B cell (primary cell): ENCODE results near the gene SMTN. TPM values are rescaled to one million over a fixed set of nuclear protein-coding genes. Genes with fewer than 3 reads are reported as not detected.

ENCODE experiments used
- ATAC-seq: fragments of 200-7000 bp; cut with Tn5 transposase; one replicate; pipeline ENCODE4 v1.10.0; 2021; ENCODE audit warnings: low read depth, mild to moderate bottlenecking, moderate number of reproducible peaks, moderate library complexity
- CTCF ChIA-PET: fragments of 350-600 bp; sonication (Branson Sonifier 250); formaldehyde crosslinking; loops from one replicate; lab custom pipeline; 2021; ENCODE audit warnings: antibody characterized with exemption, inconsistent platforms; lab: Charles Lee
- POLR2A ChIA-PET: fragments of 350-600 bp; sonication (Branson Sonifier 250); formaldehyde crosslinking; loops from one replicate; lab custom pipeline; 2021; ENCODE audit warnings: antibody characterized with exemption; lab: Charles Lee
- DNase-seq: peaks from one replicate; pipeline ENCODE4 v3.0.0; 2013
- H2AFZ ChIP-seq: 2 replicates; pipeline ENCODE4 v1.6.1; 2012; ENCODE audit warnings: mild to moderate bottlenecking, low read depth, low read length; ENCODE audit not compliant: insufficient read depth, poor library complexity, severe bottlenecking
- H3K27ac ChIP-seq, 2 donors: 1 replicate in 1 of 2; 2 replicates in 1 of 2; pipeline ENCODE4 v1.5.1; 2012 to 2013; ENCODE audit warnings: low read length in 2 of 2, mild to moderate bottlenecking in 2 of 2, moderate library complexity in 1 of 2
- H3K27me3 ChIP-seq, 4 experiments: fragments of 200-600 bp in 1 of 4; sonication (generic) in 1 of 4; replicated peaks in 1 of 4; 1 replicate in 2 of 4; 2 replicates in 2 of 4; pipeline versions ENCODE4 v1.6.1 to v1.7.0; 2013 to 2016; ENCODE audit warnings: low read length in 3 of 4, mild to moderate bottlenecking in 2 of 4, mixed read lengths in 1 of 4, moderate library complexity in 1 of 4; ENCODE audit not compliant: insufficient read depth in 4 of 4, control insufficient read depth in 3 of 4; ENCODE audit errors: control extremely low read depth in 1 of 4
- H3K36me3 ChIP-seq, 2 experiments: replicated peaks in 1 of 2; 1 replicate in 1 of 2; 2 replicates in 1 of 2; pipeline versions ENCODE4 v1.6.1 to v1.7.1; 2013; ENCODE audit warnings: low read length in 1 of 2; ENCODE audit not compliant: insufficient read depth in 2 of 2, control insufficient read depth in 1 of 2; ENCODE audit errors: control extremely low read depth in 1 of 2, extremely low read depth in 1 of 2
- H3K4me1 ChIP-seq, 2 donors: fragments of 200-600 bp in 1 of 2; sonication (generic) in 1 of 2; 1 replicate in 1 of 2; 2 replicates in 1 of 2; pipeline versions ENCODE4 v1.5.1 to v1.6.1; 2013 to 2017; ENCODE audit warnings: low read length in 2 of 2; ENCODE audit not compliant: control insufficient read depth in 2 of 2, insufficient read depth in 2 of 2
- H3K4me2 ChIP-seq: replicated peaks from 2 replicates; pipeline ENCODE3; 2012; ENCODE audit warnings: mild to moderate bottlenecking, low read depth, low read length; ENCODE audit not compliant: poor library complexity, severe bottlenecking
- H3K4me3 ChIP-seq, 5 experiments: fragments of 200-600 bp in 1 of 5; sonication (generic) in 1 of 5; 1 replicate in 3 of 5; 2 replicates in 2 of 5; pipeline versions ENCODE4 v1.5.1 to v1.7.0; 2011 to 2016; ENCODE audit warnings: low read length in 4 of 5, mild to moderate bottlenecking in 4 of 5, low read depth in 2 of 5, control low read depth in 1 of 5, moderate library complexity in 1 of 5; ENCODE audit not compliant: insufficient read depth in 1 of 5; ENCODE audit errors: control extremely low read depth in 1 of 5, extremely low read depth in 1 of 5
- H3K79me2 ChIP-seq: fragments of 200-600 bp; sonication (generic); one replicate; pipeline ENCODE4 v1.6.0; 2016; ENCODE audit warnings: low read length; ENCODE audit not compliant: control insufficient read depth, insufficient read depth
- H3K9ac ChIP-seq: fragments of 200-600 bp; sonication (generic); 2 replicates; pipeline ENCODE4 v1.6.1; 2017; ENCODE audit warnings: mild to moderate bottlenecking, low read length, moderate library complexity
- H3K9me3 ChIP-seq, 3 donors: one replicate each; pipeline versions ENCODE4 v1.6.1 to v1.7.1; 2013; ENCODE audit warnings: low read length in 2 of 3; ENCODE audit not compliant: control insufficient read depth in 2 of 3, insufficient read depth in 1 of 3; ENCODE audit errors: control extremely low read depth in 1 of 3
- H4K20me1 ChIP-seq: 2 replicates; pipeline ENCODE4 v1.6.0; 2012; ENCODE audit warnings: mild to moderate bottlenecking, low read length; ENCODE audit not compliant: insufficient read depth, control insufficient read depth, poor library complexity, severe bottlenecking
- H3K27ac Mint-ChIP-seq: one replicate; pipeline ENCODE4 v1.8.0; 2021; ENCODE audit warnings: mixed read lengths
- H3K27me3 Mint-ChIP-seq: one replicate; pipeline ENCODE4 v1.8.0; 2021; ENCODE audit warnings: mixed read lengths
- H3K4me1 Mint-ChIP-seq: one replicate; pipeline ENCODE4 v1.8.0; 2021; ENCODE audit warnings: mixed read lengths
- H3K4me3 Mint-ChIP-seq: one replicate; pipeline ENCODE4 v1.8.0; 2021; ENCODE audit warnings: mixed read lengths
- H3K9me3 Mint-ChIP-seq: one replicate; pipeline ENCODE4 v1.8.0; 2022; ENCODE audit warnings: mixed read lengths; ENCODE audit not compliant: insufficient read depth
- CTCF ChIP-seq: fragments of 200-600 bp; IDR thresholded peaks from one replicate; pipeline ENCODE4 v1.8.0; 2022; ENCODE audit warnings: antibody characterized with exemption, mild to moderate bottlenecking
- EZH2 ChIP-seq: IDR thresholded peaks from 2 replicates; pipeline ENCODE4 v1.6.1; 2012; ENCODE audit warnings: borderline replicate concordance, low read depth, mild to moderate bottlenecking, moderate library complexity, low read length; ENCODE audit not compliant: insufficient read depth, poor library complexity, severe bottlenecking
- WGBS: methylation state at CpG from one replicate; pipeline ENCODE4 v1.1.5; 2013; ENCODE audit warnings: missing lambda C conversion rate; ENCODE audit not compliant: insufficient coverage; 5-methylcytosine and 5-hydroxymethylcytosine counted together
- intact Hi-C: fragments of 100-400 bp; cut with micrococcal nuclease; formaldehyde crosslinking; loops from one replicate; pipeline ENCODE4 v1.10.0; 2022
- polyA plus RNA-seq: library from polyadenylated mRNA; depleted of rRNA; stranded (reverse); fragments of >200 nt; gene quantifications from 2 replicates; pipeline ENCODE4 v1.2.3, GENCODE V29; 2012
- total RNA-seq, 2 donors: library from RNA; stranded (reverse); fragments of 120-200 nt in 1 of 2; gene quantifications; 1 replicate in 1 of 2; 2 replicates in 1 of 2; pipeline versions ENCODE4 v1.2.3 to v1.2.4, GENCODE V29; 2013 to 2022

The SMTN gene
- total and polyA plus RNA-seq, 2 donors (not counting 1 experiment from before 2014, with no cell fraction given): 4.0 to 7.0 TPM

GRCh38 chr22:31055117-31055634, 25.9 kb upstream of the SMTN start:
- H3K27me3 ChIP-seq: peaks cover 0 to 2% (median 0%) of the 10 kb centered on the region in 4 experiments
- H3K79me2 ChIP-seq: no peaks in the 10 kb centered on the region
- intact Hi-C loops: no loop called here
- no peak overlapping the region for H3K9ac ChIP-seq
- no peaks in the 10 kb centered on the region for H4K20me1 ChIP-seq
- H3K27ac ChIP-seq: no peak overlapping the region
- no peaks in the 10 kb centered on the region for H3K9me3 ChIP-seq
- no peak overlapping the region for H3K27ac Mint-ChIP-seq
- no peak for DNase-seq
- H3K4me1 ChIP-seq: no peaks in the 10 kb centered on the region
- H3K27me3 Mint-ChIP-seq: no peaks in the 10 kb centered on the region
- H2AFZ ChIP-seq: no peak overlapping the region
- CTCF ChIA-PET: no interaction called here
- no peaks in the 10 kb centered on the region for H3K9me3 Mint-ChIP-seq
- TF ChIP-seq CTCF (no peak), EZH2 (no peak)
- H3K4me2 ChIP-seq: no peak overlapping the region
- no peaks in the 10 kb centered on the region for H3K36me3 ChIP-seq
- POLR2A ChIA-PET: no interaction called here
- H3K4me3 Mint-ChIP-seq: no peak overlapping the region
- 92% methylated on average over 4 of the region's 5 CpGs for WGBS
- H3K4me3 ChIP-seq: no peak overlapping the region
- no peaks in the 10 kb centered on the region for H3K4me1 Mint-ChIP-seq
- ATAC-seq: no peak

DNA sequence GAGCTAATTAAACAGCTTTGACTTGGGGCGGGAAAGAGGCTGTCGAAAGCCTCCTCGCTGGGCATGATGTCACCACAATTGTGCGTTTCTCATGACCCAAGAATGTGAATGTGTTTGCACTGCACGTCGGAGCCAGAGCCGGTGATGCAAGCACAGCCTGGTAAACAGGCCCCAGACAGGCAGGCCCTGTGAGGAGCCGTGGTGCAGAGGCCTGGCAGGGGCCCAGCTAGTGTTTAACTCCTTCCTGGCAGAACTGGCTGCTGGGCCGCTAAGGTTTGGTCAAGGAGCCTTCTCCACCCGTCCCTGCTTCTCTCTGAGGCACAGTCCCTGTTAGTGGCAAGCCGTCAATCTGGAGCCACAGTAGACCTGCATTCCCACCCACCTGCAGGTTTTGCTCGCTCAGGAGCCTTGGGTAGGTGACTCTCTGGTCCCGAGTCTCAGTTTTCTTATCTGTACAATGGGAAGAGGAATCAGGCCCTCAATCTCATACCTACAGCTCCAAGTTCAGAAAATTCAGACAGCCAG, 25.4 kb upstream of the SMTN start:
- no peak for DNase-seq
- ChIA-PET CTCF (interaction anchor here (0.5 kb wide), 1 partner anchor 72 kb away, joined by 3 read pairs; no protein-coding TSS in a partner anchor), POLR2A (no interaction called here)
- Mint-ChIP-seq H3K4me3 (no peak overlapping the region), H3K27ac (no peak overlapping the region), H3K9me3 (no peaks in the 10 kb centered on the region), H3K27me3 (no peaks in the 10 kb centered on the region), H3K4me1 (no peaks in the 10 kb centered on the region)
- H2AFZ ChIP-seq: no peak overlapping the region
- no peak for ATAC-seq
- H3K4me1 ChIP-seq: no peaks in the 10 kb centered on the region
- no peak overlapping the region for H3K4me2 ChIP-seq
- no peaks in the 10 kb centered on the region for H3K79me2 ChIP-seq
- H3K36me3 ChIP-seq: no peaks in the 10 kb centered on the region
- WGBS: 84% methylated on average over 10 of the region's 13 CpGs
- H3K4me3 ChIP-seq: no peak overlapping the region
- no peaks in the 10 kb centered on the region for H4K20me1 ChIP-seq
- intact Hi-C loops: no loop called here
- peaks cover 0 to 2% (median 0%) of the 10 kb centered on the region in 4 experiments for H3K27me3 ChIP-seq
- H3K27ac ChIP-seq: no peak overlapping the region
- H3K9me3 ChIP-seq: no peaks in the 10 kb centered on the region
- no peak overlapping the region for H3K9ac ChIP-seq
- no peak for TF ChIP-seq CTCF
- no peak for TF ChIP-seq EZH2
